Measurements from ENCODE around the gene TIMM44. TPM values are rescaled to one million over a fixed set of nuclear protein-coding genes. Genes with fewer than 3 reads are reported as not detected.

The TIMM44 gene
- total RNA-seq, 4 donors from 2014 or later: 55.5 to 211 (median 80.7) TPM

DNA sequence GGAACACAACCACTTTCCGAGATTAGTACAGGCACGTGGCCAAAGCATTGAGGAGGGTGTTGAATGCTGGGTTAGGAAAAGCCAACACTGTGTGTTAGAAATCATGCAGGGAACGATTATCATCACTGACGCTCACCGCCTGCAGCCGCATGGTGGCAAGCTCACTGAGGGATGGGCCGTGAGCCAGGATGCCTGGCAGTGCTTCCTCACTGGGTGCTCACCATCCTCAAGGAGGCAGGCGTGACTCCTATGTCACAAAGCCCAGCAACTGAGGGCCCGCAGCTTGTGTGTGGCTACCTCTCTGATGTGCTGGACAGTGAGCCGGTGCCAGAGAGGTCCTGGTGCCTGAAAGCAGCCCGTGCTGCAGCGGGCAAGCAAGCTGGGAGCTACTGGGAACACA, 30.4 kb upstream of the TIMM44 start:
- H3K36me3 ChIP-seq: peaks cover 0 to 75% (median 0%) of the 10 kb centered on the region in 3 donors
- H3K9me3 ChIP-seq: no peaks in the 10 kb centered on the region
- H3K27ac ChIP-seq: no peak overlapping the region
- H3K4me3 ChIP-seq: no peak overlapping the region
- no peak for DNase-seq
- H3K27me3 ChIP-seq: no peaks in the 10 kb centered on the region
- H3K4me1 ChIP-seq: no peaks in the 10 kb centered on the region
- TF ChIP-seq, protein P1, sequence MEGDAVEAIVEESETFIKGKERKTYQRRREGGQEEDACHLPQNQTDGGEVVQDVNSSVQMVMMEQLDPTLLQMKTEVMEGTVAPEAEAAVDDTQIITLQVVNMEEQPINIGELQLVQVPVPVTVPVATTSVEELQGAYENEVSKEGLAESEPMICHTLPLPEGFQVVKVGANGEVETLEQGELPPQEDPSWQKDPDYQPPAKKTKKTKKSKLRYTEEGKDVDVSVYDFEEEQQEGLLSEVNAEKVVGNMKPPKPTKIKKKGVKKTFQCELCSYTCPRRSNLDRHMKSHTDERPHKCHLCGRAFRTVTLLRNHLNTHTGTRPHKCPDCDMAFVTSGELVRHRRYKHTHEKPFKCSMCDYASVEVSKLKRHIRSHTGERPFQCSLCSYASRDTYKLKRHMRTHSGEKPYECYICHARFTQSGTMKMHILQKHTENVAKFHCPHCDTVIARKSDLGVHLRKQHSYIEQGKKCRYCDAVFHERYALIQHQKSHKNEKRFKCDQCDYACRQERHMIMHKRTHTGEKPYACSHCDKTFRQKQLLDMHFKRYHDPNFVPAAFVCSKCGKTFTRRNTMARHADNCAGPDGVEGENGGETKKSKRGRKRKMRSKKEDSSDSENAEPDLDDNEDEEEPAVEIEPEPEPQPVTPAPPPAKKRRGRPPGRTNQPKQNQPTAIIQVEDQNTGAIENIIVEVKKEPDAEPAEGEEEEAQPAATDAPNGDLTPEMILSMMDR (IDR thresholded peaks at IDR 0.05): no peak
- TF ChIP-seq POLR2A (IDR thresholded peaks at IDR 0.05): no peak

DNA sequence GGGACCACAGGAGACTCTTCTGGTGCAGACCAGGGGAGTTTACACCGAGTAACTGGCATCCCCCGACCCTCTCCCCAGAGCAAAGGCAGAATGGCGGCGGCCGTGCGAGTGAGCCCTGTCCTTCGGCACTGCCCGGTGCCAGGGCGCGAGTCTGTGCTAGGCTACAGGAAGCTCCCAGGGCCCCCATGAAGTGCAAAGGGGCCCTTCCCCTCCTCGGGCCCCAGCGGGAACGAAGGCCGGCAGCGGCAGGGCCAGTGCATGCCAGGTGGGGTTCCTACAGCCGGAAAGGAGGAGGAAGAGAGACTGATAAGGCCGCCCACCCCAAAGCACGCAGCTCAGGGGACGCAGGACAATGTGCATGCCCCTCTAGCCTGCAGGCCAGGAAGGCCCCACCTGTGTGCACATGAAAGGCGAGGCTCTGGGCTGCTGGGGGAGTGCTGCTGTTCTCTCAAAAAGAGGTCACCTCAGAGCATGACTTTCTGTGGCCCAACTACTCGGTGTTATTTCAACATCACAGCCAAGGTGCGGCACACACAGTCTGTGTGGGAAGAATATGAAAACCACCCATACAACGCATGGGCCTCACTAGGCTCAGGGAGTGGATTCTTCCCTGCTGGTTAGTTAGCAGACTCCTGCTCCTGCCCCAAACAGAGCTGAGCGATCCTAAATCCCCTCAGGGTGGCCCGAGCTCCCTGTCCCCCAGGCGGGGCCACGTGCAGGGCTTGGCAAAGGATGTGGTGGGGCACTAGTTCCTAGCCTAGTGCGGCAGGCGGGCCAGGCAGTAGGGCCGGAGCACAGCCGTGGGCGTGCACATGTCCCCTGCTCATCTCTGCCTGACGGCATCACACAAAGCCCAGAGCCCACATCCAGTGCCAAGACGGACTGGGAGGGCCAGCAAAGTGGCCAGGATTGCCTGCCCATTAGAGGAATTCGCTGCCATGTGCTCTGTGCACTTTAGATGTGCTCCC, 28.4 kb upstream of the TIMM44 start:
- Histone ChIP-seq H3K9me3 (no peaks in the 10 kb centered on the region), H3K27ac (no peak overlapping the region), H3K4me3 (no peak overlapping the region), H3K36me3 (peaks cover 0 to 78% (median 0%) of the 10 kb centered on the region in 3 donors), H3K4me1 (no peaks in the 10 kb centered on the region), H3K27me3 (no peaks in the 10 kb centered on the region)
- no peak for TF ChIP-seq POLR2A (IDR thresholded peaks at IDR 0.05)
- TF ChIP-seq, protein P1 (IDR thresholded peaks at IDR 0.05): no peak
- DNase-seq: no peak

DNA sequence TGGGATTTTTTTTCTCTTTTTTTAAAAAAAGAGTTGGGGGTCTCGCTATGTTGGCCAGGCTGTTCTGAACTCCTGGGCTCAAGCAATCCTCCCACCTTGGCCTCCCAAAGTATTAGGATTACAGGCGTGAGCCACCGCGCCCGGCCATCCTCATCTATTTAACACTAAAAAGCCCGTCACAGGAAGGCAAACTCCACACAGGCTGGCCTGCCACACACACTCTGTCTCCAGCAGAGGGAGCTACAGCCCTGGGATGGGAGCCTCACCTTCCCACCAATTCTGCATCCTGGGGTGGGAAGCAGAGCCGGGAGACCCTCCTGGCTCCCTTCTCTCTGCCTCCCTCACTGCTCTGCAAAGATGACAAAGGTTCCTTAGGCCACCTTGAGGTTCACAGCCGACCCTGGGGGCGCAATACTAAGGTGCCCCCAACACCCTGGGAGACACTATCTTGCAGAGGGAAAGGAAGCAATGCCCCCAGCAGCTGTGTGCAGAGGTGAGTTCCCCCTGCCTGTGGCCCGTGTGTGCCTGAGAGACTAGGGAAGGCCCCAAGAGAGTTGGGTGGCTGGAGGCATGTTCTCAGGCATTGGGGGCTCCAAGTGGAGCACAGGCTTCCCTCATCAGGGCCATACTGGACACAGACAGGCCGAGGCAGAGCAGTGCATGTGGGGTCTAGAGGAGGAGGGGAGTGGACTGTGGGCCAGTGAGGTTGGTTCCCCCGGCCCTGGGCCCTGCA, 27.4 kb upstream of the TIMM44 start:
- no peak overlapping the region for H3K27ac ChIP-seq
- no peak overlapping the region for H3K4me3 ChIP-seq
- peak in 1 of 3 donors; percentile 54 for DNase-seq
- H3K4me1 ChIP-seq: no peaks in the 10 kb centered on the region
- no peaks in the 10 kb centered on the region for H3K27me3 ChIP-seq
- H3K9me3 ChIP-seq: no peaks in the 10 kb centered on the region
- TF ChIP-seq, protein P1 (IDR thresholded peaks at IDR 0.05): peak in 5 of 6 experiments; percentile 12 to 65 (median 53)
- TF ChIP-seq POLR2A (IDR thresholded peaks at IDR 0.05): no peak
- H3K36me3 ChIP-seq: peaks cover 0 to 86% (median 0%) of the 10 kb centered on the region in 3 donors

DNA sequence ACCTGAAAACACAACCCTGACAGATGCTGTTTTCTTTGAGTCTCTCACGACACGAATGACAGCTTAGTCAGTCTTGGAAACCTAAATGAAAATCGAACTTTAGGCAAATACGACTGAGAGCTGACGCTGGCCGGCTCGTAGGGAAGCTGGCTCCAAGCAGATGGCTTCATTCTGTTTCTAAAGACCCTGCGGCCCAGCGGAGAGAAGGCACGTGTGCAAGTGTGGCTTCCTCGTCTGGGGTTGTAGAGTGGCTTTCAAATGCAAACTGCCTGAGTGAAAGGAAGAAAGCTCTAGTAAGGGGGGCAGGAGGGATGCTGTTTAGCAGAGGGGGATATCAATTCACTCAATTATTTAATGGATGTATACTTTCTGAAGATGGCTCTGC, 26.1 kb upstream of the TIMM44 start:
- no peaks in the 10 kb centered on the region for H3K4me1 ChIP-seq
- no peak overlapping the region for H3K27ac ChIP-seq
- DNase-seq: no peak
- H3K9me3 ChIP-seq: no peaks in the 10 kb centered on the region
- TF ChIP-seq, protein P1 (IDR thresholded peaks at IDR 0.05): no peak
- TF ChIP-seq POLR2A (IDR thresholded peaks at IDR 0.05): no peak
- no peaks in the 10 kb centered on the region for H3K27me3 ChIP-seq
- no peak overlapping the region for H3K4me3 ChIP-seq
- H3K36me3 ChIP-seq: peaks cover 0 to 88% (median 0%) of the 10 kb centered on the region in 3 donors

DNA sequence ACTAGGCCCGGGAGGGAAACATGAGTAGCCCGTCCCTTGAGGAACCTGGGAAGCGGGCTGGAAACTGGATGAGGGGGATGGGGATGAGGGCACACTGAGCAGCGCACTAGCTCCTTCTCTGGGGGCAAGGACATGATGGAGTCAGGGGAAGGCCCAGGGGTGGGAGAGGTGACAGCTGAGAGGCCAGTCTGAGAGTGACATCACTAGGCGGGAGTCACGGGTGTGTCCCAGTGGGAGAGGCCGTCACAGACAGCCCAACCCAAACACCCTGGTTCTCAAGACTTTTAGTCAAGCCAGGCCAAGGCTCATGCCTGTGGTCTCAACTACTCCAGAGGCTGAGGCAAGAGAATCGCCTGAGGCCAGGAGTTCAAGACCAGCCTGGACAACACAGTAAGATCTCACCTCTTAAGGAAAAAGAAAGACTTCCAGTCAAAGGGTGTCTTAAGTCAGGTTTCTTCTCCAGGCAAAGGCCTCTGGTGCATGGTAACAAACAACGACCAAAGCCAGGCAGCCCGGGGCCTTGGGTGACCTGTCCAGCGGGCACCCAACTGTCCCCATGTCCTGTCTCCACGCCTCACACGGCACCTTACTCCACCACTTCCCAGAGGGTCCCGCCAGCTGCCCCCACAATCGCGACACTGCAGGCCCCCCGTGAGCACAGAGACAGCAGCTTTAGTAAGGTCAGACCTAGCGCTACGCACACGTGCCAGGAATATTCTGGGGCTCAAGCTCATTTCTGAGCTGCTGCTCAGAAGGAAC, 25.5 kb upstream of the TIMM44 start:
- H3K27me3 ChIP-seq: no peaks in the 10 kb centered on the region
- no peak for TF ChIP-seq POLR2A (IDR thresholded peaks at IDR 0.05)
- TF ChIP-seq, protein P1 (IDR thresholded peaks at IDR 0.05): no peak
- H3K27ac ChIP-seq: no peak overlapping the region
- H3K36me3 ChIP-seq: peaks cover 0 to 88% (median 0%) of the 10 kb centered on the region in 3 donors
- H3K4me1 ChIP-seq: no peaks in the 10 kb centered on the region
- H3K4me3 ChIP-seq: no peak overlapping the region
- DNase-seq: no peak
- H3K9me3 ChIP-seq: no peaks in the 10 kb centered on the region
